ENCODE results near the gene DBX1.

- TF ChIP-seq, protein P1, sequence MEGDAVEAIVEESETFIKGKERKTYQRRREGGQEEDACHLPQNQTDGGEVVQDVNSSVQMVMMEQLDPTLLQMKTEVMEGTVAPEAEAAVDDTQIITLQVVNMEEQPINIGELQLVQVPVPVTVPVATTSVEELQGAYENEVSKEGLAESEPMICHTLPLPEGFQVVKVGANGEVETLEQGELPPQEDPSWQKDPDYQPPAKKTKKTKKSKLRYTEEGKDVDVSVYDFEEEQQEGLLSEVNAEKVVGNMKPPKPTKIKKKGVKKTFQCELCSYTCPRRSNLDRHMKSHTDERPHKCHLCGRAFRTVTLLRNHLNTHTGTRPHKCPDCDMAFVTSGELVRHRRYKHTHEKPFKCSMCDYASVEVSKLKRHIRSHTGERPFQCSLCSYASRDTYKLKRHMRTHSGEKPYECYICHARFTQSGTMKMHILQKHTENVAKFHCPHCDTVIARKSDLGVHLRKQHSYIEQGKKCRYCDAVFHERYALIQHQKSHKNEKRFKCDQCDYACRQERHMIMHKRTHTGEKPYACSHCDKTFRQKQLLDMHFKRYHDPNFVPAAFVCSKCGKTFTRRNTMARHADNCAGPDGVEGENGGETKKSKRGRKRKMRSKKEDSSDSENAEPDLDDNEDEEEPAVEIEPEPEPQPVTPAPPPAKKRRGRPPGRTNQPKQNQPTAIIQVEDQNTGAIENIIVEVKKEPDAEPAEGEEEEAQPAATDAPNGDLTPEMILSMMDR (conservative IDR thresholded peaks at IDR 0.05; ENCODE audit: low read length) = no peak
- TF ChIP-seq EZH2phosphoT487 (IDR thresholded peaks at IDR 0.05; ENCODE audit: borderline replicate concordance, low read depth, low read length) = no peak
These were observed 3.9 kb downstream of the DBX1 start for GRCh38 chr11:20156280-20156875.
